ENCODE measurements around the gene SLC7A14.

SLC7A14 gene

GRCh38 chr3:170454509-170454908 is 131.4 kb downstream of the SLC7A14 start:
- TF ChIP-seq MAX (IDR thresholded peaks at IDR 0.05; ENCODE audit: low read depth, low read length) = no peak
- no peak for TF ChIP-seq CTCF (IDR thresholded peaks at IDR 0.05; ENCODE audit: low read depth, low read length)
- DNase-seq (ENCODE audit: low read depth) = no peak
- no peak overlapping the region for H3K4me3 ChIP-seq (ENCODE audit: low read depth, low read length)

- TF ChIP-seq MYC (IDR thresholded peaks at IDR 0.05; ENCODE audit: low read depth, low read length) (no peak), POLR2A (IDR thresholded peaks at IDR 0.05; ENCODE audit: extremely low read depth, insufficient read length) (no peak), CTCF (IDR thresholded peaks at IDR 0.05; ENCODE audit: low read depth, low read length) (no peak), MAX (IDR thresholded peaks at IDR 0.05; ENCODE audit: low read depth, low read length) (no peak)
- no peak for DNase-seq (ENCODE audit: low read depth)
- H3K4me3 ChIP-seq (ENCODE audit: low read depth, low read length) = no peak overlapping the region
Observed at GRCh38 chr3:170450039-170450438, 135.8 kb downstream of the SLC7A14 start.

- H3K4me3 ChIP-seq (ENCODE audit: low read depth, low read length) = no peak overlapping the region
- no peak for DNase-seq (ENCODE audit: low read depth)
- TF ChIP-seq POLR2A (IDR thresholded peaks at IDR 0.05; ENCODE audit: extremely low read depth, insufficient read length) (no peak), CTCF (IDR thresholded peaks at IDR 0.05; ENCODE audit: low read depth, low read length) (no peak), MAX (IDR thresholded peaks at IDR 0.05; ENCODE audit: low read depth, low read length) (no peak), MYC (IDR thresholded peaks at IDR 0.05; ENCODE audit: low read depth, low read length) (no peak)
Observed at GRCh38 chr3:170448584-170448983, 137.3 kb downstream of the SLC7A14 start.

GRCh38 chr3:170443457-170443856 is 142.4 kb downstream of the SLC7A14 start:
- TF ChIP-seq MYC (IDR thresholded peaks at IDR 0.05; ENCODE audit: low read depth, low read length) (no peak), CTCF (IDR thresholded peaks at IDR 0.05; ENCODE audit: low read depth, low read length) (no peak)
- H3K4me3 ChIP-seq (ENCODE audit: low read depth, low read length) = no peak overlapping the region
- DNase-seq (ENCODE audit: low read depth) = no peak

- TF ChIP-seq MAX (IDR thresholded peaks at IDR 0.05; ENCODE audit: low read depth, low read length) = no peak
- TF ChIP-seq CTCF (IDR thresholded peaks at IDR 0.05; ENCODE audit: low read depth, low read length) = no peak
- H3K4me3 ChIP-seq (ENCODE audit: low read depth, low read length) = no peak overlapping the region
- no peak for DNase-seq (ENCODE audit: low read depth)
Observed at GRCh38 chr3:170442947-170443346, 142.9 kb downstream of the SLC7A14 start.

GRCh38 chr3:170441412-170441811 is 144.5 kb downstream of the SLC7A14 start:
- no peak overlapping the region for H3K4me3 ChIP-seq (ENCODE audit: low read depth, low read length)
- no peak for TF ChIP-seq CTCF (IDR thresholded peaks at IDR 0.05; ENCODE audit: low read depth, low read length)
- TF ChIP-seq MYC (IDR thresholded peaks at IDR 0.05; ENCODE audit: low read depth, low read length) = no peak
- no peak for TF ChIP-seq POLR2A (IDR thresholded peaks at IDR 0.05; ENCODE audit: extremely low read depth, insufficient read length)
- DNase-seq (ENCODE audit: low read depth) = no peak

Data from NB4 (cell line).